HG03439 (cell line): Measurements from ENCODE around the gene BBS9.

Experiments used
- ATAC-seq: cut with Tn5 transposase; IDR thresholded peaks from one replicate; pipeline ENCODE4 v1.9.1; 2021; ENCODE audit warnings: mild to moderate bottlenecking, moderate library complexity; ENCODE audit not compliant: unreplicated experiment

The BBS9 gene

GRCh38 chr7:33351709-33352108 lies 222.3 kb downstream of the BBS9 start:
- no peak for ATAC-seq

DNA sequence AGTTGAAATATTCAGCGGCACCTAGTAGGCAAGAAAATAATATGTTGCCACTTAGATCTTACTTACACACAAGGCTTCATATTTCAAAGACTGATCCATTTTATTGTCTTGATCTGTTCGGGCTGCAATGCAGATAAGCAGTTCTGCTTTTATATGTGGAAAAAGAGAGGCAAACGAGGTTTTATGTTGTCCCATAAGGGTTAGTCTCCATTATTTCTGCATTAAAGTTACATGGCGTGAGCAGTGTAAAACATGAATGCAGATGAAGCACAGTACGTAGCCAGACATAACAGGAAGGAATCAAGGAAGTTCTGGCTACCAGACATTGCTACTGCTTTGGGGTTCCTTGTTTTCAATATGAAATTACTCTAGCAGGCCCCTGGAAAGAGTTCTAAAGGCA lies 224.8 kb downstream of the BBS9 start:
- no peak for ATAC-seq

DNA sequence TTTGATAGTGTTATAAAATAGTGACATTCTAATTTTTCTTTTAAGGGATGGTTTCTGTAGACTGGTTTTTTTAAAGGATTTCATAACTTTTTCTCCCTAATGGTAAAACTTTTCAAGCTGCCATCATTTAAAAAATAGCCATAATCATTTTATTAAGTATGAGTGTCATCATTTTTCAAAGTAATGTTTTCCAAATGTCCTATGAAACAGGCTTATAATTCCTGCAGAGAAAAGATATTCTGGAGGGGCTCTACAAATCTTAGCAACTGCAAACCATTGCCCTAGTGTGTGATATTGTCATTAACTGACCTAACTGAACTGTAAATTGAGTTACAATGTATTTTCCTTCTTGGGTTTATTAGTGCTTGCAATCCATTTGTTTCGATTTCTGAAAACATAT lies 226.0 kb downstream of the BBS9 start:
- no peak for ATAC-seq

DNA sequence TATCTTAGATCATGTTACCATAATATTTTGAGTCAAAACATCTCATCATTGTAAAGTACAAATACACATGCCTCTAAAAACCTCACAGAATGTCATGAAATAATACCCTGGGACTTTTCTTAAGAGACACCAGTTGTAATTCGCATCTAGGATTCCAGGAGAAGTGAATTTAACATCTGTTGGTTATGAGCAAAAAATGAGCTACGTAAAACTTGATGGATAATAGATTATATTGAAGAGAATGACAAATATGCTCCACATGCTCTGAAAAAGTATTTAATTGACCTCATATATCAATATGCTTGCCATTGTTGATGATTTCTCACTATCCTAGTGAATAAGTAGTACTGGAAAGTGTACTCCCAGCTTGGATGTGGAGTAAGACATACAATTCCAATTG lies 227.0 kb downstream of the BBS9 start:
- no peak for ATAC-seq

- no peak for ATAC-seq
Measured at GRCh38 chr7:33357846-33358245, 228.5 kb downstream of the BBS9 start.

DNA sequence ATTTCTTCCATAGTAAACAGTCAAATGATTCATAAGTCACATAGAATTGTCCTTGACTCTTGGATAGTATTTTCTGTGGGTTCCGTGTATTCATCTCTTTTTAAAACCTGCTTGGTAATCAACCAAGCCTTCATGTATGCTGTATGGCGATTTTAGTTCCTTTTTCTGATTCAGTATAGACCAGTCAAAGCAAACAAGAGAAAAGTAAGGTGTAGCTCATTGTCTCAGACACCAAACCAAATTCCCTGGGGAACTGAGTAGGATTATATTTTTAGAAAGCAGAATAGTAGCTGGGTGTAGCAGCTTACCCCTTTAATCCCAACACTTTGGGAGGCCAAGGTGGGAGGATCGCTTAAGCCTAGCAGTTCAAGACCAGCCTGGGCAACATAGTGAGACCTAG lies 240.5 kb downstream of the BBS9 start:
- no peak for ATAC-seq

DNA sequence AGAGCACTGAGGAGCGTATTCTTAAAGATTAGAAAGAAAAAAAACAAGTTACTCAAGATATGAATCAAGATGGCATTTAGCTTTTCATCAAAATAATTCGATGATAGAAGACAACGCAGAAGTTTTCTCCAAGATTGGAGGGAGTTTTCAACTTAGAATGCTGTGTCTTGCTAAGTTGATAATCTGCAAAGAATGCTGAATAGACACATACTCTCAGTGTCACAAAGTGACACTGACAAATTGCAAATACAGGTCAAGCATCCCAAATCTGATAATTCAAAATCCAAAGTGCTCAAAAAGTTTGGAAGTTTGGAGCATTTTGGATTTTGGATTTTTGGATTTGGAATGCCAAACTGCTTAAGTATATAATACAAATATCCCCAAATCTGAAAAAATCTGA lies 243.8 kb downstream of the BBS9 start:
- ATAC-seq: no peak

DNA sequence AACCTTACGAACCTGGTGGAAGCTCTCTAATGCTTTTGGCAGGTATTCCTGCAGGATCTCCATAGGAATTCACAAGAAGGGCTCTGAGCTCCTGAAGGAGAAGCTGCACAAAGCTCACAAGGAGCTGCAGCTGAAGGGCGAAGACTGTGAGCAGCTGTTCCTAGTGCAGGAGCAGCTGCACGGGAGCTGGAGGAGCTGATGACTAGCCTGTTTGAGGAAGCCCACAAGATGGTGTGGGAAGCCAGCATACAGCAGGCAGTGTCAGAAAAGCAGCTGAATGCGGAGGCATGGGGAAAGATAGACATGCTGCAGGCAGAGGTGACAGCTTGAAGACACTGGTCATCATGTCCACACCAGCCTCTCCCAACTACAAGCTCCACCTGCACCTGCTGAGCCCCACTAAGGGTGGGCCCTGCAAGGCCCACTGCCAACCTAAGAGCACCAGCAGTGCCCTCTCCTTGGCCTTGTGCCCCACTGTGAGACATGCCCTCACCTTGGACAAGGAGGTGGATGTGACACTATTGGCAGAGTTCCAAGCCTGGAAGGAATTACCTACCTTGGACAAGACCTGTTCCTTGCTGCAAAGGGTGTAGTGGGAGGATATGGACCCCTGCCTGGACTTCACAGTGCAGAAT lies 250.6 kb downstream of the BBS9 start:
- no peak for ATAC-seq

DNA sequence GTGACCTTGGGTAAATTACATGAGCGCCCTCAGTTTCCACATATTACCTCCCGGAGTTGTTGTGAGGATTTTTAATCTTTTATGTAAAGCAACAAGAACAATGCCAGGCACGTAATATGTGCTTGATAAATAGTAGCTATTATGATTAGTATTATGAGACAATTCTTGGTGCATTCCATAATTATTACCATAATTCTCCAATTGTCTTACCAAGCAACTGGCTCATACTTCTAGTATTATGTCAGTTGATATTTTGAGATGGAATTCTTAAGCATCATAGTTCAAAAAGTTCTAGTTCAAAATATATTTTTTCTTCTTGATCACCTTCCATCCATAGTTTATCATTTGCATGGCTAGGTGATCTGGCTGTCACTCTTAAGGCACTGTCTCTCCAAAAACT lies 259.0 kb downstream of the BBS9 start:
- no peak for ATAC-seq

DNA sequence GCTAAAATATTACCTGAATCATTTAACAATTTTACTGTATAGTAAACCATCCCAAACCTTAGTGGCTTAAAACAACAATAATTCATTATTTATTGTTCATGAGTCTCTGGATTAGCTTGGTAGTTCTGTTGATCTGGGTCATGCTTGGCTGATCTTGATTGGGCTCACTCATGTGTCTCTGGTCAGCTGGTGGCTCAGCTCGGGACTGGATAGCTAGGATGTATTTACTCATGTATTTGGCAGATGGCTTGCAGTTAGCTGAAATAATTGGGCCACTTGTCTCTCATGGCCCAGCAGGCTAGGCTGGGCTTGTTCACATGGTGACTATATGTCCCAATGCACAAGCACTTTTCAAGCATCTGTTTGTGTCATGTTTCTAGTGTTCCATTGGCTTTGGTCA lies 262.8 kb downstream of the BBS9 start:
- no peak for ATAC-seq

GRCh38 chr7:33393770-33394169 lies 264.4 kb downstream of the BBS9 start:
- no peak for ATAC-seq

GRCh38 chr7:33395340-33395739 lies 266.0 kb downstream of the BBS9 start:
- ATAC-seq: no peak

GRCh38 chr7:33399528-33400213 lies 270.3 kb downstream of the BBS9 start:
- ATAC-seq: no peak

DNA sequence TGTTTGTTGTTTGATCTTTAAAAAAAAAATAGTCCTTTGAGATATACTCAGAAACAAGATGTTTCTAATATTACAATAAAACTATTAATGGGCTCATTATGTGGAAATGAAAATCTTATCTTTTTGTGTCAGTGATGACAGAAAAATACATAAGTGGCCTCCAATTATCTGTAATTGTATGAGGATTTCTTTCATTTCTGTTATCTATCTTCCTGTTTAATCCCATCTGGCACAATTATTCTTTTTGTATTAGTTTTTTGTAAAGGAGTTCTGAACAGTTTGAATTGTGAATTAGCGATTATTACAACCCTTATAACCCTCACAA lies 270.8 kb downstream of the BBS9 start:
- ATAC-seq: no peak

DNA sequence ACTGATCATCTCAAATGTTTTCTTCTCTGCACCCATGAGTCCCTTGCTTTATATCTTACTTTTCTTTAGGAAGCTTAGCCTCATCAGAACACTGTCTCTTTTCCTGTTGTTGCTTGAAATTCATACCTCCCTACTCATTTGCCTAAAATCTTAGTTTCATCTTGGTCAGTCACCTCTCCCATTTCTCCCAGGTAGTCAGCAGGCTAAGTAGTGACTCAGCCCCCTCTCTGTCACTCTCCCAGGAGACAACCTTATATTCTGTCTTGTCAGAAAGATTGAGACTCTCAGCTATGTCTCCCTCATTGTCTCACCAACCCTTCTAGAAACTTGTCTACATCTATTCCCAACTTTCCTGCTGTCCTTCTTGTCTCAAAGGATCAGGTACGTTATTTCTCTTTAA lies 280.9 kb downstream of the BBS9 start:
- ATAC-seq: no peak

DNA sequence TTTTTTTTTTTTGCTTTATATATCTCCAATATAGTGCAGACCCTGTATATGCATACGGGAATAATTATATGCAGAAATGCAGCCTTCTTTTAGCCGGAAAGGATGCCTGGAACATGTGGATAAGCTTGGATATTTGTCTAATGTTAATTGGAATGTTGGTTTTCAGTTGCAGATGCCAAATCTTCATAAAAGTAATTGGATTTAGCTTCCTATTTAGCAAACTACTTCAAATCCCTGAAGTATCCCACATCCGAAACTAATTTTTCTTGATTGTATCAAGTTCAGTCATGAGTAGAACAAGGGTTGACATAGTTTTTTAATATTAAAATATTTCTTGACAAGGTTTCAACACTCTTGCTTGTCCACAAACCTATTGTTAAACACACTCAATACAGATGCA lies 281.7 kb downstream of the BBS9 start:
- ATAC-seq: no peak

GRCh38 chr7:33412331-33412730 lies 283.0 kb downstream of the BBS9 start:
- ATAC-seq: no peak

- no peak for ATAC-seq
Measured at GRCh38 chr7:33418251-33418701, 288.9 kb downstream of the BBS9 start.

DNA sequence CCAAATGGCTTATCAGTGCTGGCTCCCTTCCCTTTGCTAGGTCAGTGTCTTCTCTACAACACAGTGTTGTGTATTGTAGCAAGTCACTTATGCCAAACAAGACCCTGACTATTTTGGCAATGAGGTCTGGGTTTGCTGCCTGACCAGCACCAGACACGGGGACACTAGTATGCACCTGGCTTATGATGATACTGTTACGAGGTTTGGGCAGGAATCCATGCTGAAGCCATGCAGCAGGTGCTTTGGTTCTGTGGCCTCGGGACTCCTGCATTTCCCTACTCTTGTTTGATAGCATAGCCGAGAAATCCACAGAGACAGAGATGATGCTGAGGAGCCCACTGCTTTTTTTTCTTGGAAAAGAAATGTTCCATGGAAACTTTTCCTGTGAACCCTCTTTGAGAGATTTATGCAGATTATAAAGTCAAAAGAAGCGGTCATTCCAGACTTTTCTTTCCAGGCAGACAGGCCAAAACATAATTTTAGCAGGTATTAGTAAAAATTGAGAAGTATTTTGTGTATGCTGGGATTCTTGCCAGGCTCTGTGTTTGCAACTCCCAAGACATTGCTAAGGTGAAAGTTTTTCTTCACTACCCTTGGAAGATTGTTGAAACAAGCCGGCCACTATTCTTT lies 291.1 kb downstream of the BBS9 start:
- no peak for ATAC-seq

DNA sequence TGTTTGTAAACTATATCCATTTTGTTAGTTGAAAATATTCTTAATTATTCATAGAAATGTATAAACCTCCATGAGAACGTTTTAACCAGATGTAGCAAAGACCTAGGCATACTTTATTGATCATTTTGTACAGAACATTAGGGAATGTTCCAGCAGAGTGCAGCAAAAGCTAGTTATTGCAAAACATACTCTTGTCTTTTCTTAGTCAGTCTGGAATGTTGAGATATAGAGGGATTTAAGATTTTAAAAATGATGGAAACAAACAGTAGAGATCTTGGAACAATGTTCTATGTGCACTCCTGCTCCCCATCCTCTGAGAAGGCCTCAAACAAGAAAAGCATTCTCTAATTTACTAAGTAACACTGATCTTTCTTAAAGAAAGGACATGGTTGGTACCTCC lies 292.1 kb downstream of the BBS9 start:
- no peak for ATAC-seq

GRCh38 chr7:33422141-33422540 lies 292.8 kb downstream of the BBS9 start:
- ATAC-seq: no peak

DNA sequence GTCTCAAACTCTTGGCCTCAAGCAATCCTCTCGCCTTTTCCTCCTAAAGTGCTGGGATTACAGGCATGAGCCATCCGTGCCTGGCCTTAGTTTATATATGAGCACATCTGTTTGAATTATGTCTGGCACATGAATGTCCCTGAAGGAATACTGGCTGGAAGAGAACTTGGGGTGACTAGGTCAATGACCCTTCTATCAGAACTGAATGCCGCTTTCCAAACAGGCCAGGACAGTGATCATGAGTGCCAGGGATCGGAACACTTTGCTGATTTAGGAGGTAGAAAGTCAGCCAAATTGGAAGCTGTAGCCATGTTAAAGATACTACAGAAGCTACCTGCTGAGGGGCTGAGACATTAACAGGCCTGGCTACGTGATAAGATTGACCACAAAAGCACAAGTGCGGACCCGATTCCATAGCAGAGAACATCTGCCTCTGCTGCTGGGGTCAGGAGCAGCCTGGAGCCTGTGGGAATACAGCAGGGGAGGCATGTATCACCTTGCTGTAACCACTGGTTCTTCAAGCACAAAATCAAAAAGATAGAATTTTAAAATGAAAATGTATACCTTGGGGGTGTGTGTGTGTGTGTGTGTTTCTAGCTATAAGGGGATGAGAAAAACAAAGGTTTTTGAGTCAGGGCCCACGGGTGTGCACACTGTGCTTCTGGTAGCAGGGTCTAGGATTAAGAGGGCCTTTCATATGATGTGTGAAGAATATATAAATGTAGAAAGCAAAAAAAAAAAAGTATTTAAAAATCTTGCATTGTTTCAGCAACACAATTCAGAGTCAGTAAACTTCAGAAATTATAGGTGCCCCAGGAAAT lies 293.7 kb downstream of the BBS9 start:
- no peak for ATAC-seq
